ENCODE results near the gene BUB1B.

Gene BUB1B

GRCh38 chr15:40182358-40183029, 21.6 kb downstream of the BUB1B start:
- Histone ChIP-seq H3K79me2 (ENCODE audit: control insufficient read depth, low read length) (peaks cover 89% of the 10 kb centered on the region), H3K4me3 (ENCODE audit: low read length) (peak overlapping the region; percentile 59), H3K36me3 (ENCODE audit: control insufficient read depth, low read length) (peaks cover 89% of the 10 kb centered on the region)

GRCh38 chr15:40183636-40184463, 23.0 kb downstream of the BUB1B start:
- Histone ChIP-seq H3K36me3 (ENCODE audit: control insufficient read depth, low read length) (peaks cover 89% of the 10 kb centered on the region), H3K9me2 (replicated peaks; ENCODE audit: control insufficient read depth, low read length) (no peaks in the 10 kb centered on the region), H3K4me2 (ENCODE audit: low read length) (peak overlapping the region; percentile 70), H3K4me1 (ENCODE audit: control insufficient read depth, low read length) (peaks cover 56% of the 10 kb centered on the region), H3K9me3 (ENCODE audit: control insufficient read depth, insufficient read depth, low read length) (no peaks in the 10 kb centered on the region), H4K20me1 (ENCODE audit: control insufficient read depth, insufficient read depth, low read depth, low read length) (no peaks in the 10 kb centered on the region), H3K4me3 (ENCODE audit: low read length) (peak overlapping the region; percentile 59), H3K79me2 (ENCODE audit: control insufficient read depth, low read length) (peaks cover 81% of the 10 kb centered on the region), H3K27ac (ENCODE audit: low read depth, low read length) (peak overlapping the region; percentile 80), H3F3A (ENCODE audit: control insufficient read depth, insufficient read depth) (peaks cover 41% of the 10 kb centered on the region), H3K27me3 (ENCODE audit: control insufficient read depth, low read length) (no peaks in the 10 kb centered on the region)
- TF ChIP-seq CTCF (IDR thresholded peaks at IDR 0.05; ENCODE audit: low read depth, low read length, poor library complexity, severe bottlenecking) (no peak), EZH2phosphoT487 (IDR thresholded peaks at IDR 0.05; ENCODE audit: borderline replicate concordance, low read length) (no peak)

More at GRCh38 chr15:40182358-40183029, 21.6 kb downstream of the BUB1B start:
- peak overlapping the region; percentile 70 for H3K4me2 ChIP-seq (ENCODE audit: low read length)
- no peaks in the 10 kb centered on the region for H4K20me1 ChIP-seq (ENCODE audit: control insufficient read depth, insufficient read depth, low read depth, low read length)
- no peak for TF ChIP-seq EZH2phosphoT487 (IDR thresholded peaks at IDR 0.05; ENCODE audit: borderline replicate concordance, low read length)
- TF ChIP-seq CTCF (IDR thresholded peaks at IDR 0.05; ENCODE audit: low read depth, low read length, poor library complexity, severe bottlenecking): no peak
- H3K27ac ChIP-seq (ENCODE audit: low read depth, low read length): peak overlapping the region; percentile 80
- H3K9me2 ChIP-seq (replicated peaks; ENCODE audit: control insufficient read depth, low read length): no peaks in the 10 kb centered on the region
- H3F3A ChIP-seq (ENCODE audit: control insufficient read depth, insufficient read depth): peaks cover 53% of the 10 kb centered on the region
- H3K27me3 ChIP-seq (ENCODE audit: control insufficient read depth, low read length): no peaks in the 10 kb centered on the region
- H3K9me3 ChIP-seq (ENCODE audit: control insufficient read depth, insufficient read depth, low read length): no peaks in the 10 kb centered on the region
- peaks cover 69% of the 10 kb centered on the region for H3K4me1 ChIP-seq (ENCODE audit: control insufficient read depth, low read length)

- peaks cover 79% of the 10 kb centered on the region for H3K79me2 ChIP-seq (ENCODE audit: control insufficient read depth, low read length)
These were observed 29.7 kb downstream of the BUB1B start for GRCh38 chr15:40190591-40190990.

More at GRCh38 chr15:40190591-40190990, 29.7 kb downstream of the BUB1B start:
- H3K4me2 ChIP-seq (ENCODE audit: low read length): no peak overlapping the region
- H3K4me3 ChIP-seq (ENCODE audit: low read length): no peak overlapping the region
- H3F3A ChIP-seq (ENCODE audit: control insufficient read depth, insufficient read depth): peaks cover 6% of the 10 kb centered on the region; the same call in 1 of the 2 replicates
- TF ChIP-seq CTCF (IDR thresholded peaks at IDR 0.05; ENCODE audit: low read depth, low read length, poor library complexity, severe bottlenecking): no peak
- TF ChIP-seq EZH2phosphoT487 (IDR thresholded peaks at IDR 0.05; ENCODE audit: borderline replicate concordance, low read length): no peak
- H3K36me3 ChIP-seq (ENCODE audit: control insufficient read depth, low read length): peaks cover 90% of the 10 kb centered on the region
- no peaks in the 10 kb centered on the region for H3K9me2 ChIP-seq (replicated peaks; ENCODE audit: control insufficient read depth, low read length)
- peaks cover 21% of the 10 kb centered on the region for H3K4me1 ChIP-seq (ENCODE audit: control insufficient read depth, low read length)
- H4K20me1 ChIP-seq (ENCODE audit: control insufficient read depth, insufficient read depth, low read depth, low read length): 0 out of 2 replicates have a peak, but pooled peaks cover 3% of the 10 kb centered on the region
- H3K9me3 ChIP-seq (ENCODE audit: control insufficient read depth, insufficient read depth, low read length): no peaks in the 10 kb centered on the region
- no peaks in the 10 kb centered on the region for H3K27me3 ChIP-seq (ENCODE audit: control insufficient read depth, low read length)
- H3K27ac ChIP-seq (ENCODE audit: low read depth, low read length): no peak overlapping the region

All from DOHH2 (cell line).